ENCODE measurements around the gene AKR1B15.

GRCh38 chr7:134616611-134617010 lies 67.7 kb downstream of the AKR1B15 start:
- TF ChIP-seq, protein P1, sequence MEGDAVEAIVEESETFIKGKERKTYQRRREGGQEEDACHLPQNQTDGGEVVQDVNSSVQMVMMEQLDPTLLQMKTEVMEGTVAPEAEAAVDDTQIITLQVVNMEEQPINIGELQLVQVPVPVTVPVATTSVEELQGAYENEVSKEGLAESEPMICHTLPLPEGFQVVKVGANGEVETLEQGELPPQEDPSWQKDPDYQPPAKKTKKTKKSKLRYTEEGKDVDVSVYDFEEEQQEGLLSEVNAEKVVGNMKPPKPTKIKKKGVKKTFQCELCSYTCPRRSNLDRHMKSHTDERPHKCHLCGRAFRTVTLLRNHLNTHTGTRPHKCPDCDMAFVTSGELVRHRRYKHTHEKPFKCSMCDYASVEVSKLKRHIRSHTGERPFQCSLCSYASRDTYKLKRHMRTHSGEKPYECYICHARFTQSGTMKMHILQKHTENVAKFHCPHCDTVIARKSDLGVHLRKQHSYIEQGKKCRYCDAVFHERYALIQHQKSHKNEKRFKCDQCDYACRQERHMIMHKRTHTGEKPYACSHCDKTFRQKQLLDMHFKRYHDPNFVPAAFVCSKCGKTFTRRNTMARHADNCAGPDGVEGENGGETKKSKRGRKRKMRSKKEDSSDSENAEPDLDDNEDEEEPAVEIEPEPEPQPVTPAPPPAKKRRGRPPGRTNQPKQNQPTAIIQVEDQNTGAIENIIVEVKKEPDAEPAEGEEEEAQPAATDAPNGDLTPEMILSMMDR (IDR thresholded peaks at IDR 0.05) = no peak
- TF ChIP-seq POLR2AphosphoS5 (IDR thresholded peaks at IDR 0.05) (no peak), POLR2A (IDR thresholded peaks at IDR 0.05; ENCODE audit: low read depth) (no peak), EP300 (IDR thresholded peaks at IDR 0.05) (no peak)

Data from esophagus muscularis mucosa (tissue), 4 donors.